GM21381 (cell line): ENCODE results near the gene FAM229B.
A peak's percentile ranks its signal among the peaks of the same experiment; 100 is the strongest.
"Not testable (repeated sequence)": the region's sequence is repeated elsewhere in the genome, so short reads cannot be mapped to it uniquely, and the experiment has no call there.

ENCODE experiments used
- ATAC-seq: cut with Tn5 transposase; IDR thresholded peaks from one replicate; pipeline ENCODE4 v1.9.1; 2021; ENCODE audit warnings: mild to moderate bottlenecking, moderate library complexity; ENCODE audit not compliant: unreplicated experiment

Gene FAM229B, protein sequence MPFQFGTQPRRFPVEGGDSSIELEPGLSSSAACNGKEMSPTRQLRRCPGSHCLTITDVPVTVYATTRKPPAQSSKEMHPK

GRCh38 chr6:112087136-112087911 lies at the start of gene FAM229B, which contains the start of gene TUBE1:
TSS of gene FAM229B (plus strand) at chr6:112087591. CDS start at chr6:112099284, 11,693 bp downstream.
TSS of gene TUBE1 (minus strand) at chr6:112087482. CDS start at chr6:112087434, 48 bp downstream.
- peak; percentile 95 for ATAC-seq

- no peak for ATAC-seq
Measured at GRCh38 chr6:112037783-112038216, 49.6 kb upstream of the FAM229B start.

DNA sequence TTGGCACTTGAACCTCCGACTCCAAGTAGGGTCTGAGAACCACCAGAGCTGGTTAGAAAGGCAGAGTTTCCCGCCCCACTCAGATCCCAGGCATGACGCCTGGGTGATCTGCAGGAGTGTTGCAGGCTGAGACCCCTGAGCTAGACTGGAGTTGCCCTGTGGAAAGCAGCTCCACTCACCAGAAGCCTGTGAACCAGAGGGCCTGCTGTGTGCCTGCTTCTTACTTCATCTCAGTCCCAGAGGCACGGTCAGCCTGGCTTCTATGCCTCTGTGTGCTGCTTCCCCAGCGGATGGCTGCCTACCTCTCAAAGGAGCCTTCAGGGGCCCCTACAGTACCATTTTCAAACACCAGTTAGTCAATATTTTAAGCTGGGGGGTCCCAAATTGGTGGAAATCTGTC lies 49.1 kb upstream of the FAM229B start:
- ATAC-seq: no peak

DNA sequence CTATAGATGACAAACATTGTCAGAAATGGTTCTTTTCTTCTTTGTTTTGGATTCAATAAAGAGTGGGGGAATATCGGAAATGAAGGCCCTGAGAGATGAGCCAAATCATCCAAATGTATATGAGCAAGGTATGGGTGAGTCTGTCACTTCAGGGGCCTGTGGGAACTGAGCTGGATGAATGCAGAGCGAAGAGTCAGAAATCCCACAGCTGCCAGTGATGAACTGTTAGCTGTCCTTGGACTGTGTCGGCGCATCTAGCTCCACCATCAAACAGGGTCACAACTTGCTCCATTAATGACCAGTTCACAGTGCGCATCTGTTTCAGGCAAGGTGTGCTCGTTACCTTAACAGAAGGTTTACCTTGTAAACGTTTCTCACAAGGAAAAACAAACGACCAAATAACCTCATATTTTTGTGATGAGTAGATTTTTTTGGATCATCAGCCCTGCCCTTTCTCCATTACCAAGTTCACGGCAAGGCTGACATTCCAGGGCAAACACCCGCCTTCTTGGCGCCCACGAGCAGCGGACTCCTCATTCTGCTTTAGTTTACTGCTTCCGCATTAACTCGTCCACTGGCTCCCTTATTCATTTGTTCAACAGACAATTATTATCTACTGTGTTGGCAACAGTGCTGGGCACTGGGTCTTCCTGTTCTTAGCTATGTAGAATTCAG lies 48.5 kb upstream of the FAM229B start:
- no peak for ATAC-seq

DNA sequence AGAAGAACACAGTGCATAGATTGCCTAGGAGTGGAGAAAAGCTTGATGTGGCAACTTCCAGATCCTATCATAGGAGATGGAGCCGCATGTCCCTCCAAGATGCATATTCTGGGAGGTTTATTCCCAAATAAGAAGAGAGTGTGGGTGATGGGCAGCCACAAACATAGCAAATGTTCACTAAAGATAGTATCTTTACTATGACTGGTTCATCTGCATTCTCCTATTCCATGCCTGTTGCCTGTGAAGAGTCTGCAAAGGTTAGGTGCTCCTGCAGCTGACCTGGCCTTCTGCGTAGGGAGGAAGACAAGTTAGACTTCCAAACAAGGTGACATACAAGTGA lies 48.0 kb upstream of the FAM229B start:
- no peak for ATAC-seq

DNA sequence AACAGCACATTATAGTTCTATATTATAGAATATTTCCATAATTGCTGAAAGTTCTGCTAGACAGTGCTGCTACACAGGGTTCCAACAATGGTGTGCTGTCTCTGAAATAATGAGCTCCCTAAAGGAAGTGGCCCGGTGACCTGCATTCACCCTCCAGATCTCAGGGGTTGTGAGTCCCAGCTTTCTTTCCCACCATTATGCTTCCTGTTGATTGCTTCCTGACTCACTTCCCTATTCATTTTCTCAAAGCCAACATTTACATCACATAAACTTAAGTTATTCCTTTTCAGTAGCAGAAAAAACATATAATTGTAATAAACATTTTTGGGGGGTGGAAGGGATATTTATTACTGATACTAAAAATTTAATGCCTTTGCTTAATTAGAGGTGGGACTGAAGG lies 46.4 kb upstream of the FAM229B start:
- no peak for ATAC-seq

- no peak for ATAC-seq
Measured at GRCh38 chr6:112041535-112041934, 45.9 kb upstream of the FAM229B start.

DNA sequence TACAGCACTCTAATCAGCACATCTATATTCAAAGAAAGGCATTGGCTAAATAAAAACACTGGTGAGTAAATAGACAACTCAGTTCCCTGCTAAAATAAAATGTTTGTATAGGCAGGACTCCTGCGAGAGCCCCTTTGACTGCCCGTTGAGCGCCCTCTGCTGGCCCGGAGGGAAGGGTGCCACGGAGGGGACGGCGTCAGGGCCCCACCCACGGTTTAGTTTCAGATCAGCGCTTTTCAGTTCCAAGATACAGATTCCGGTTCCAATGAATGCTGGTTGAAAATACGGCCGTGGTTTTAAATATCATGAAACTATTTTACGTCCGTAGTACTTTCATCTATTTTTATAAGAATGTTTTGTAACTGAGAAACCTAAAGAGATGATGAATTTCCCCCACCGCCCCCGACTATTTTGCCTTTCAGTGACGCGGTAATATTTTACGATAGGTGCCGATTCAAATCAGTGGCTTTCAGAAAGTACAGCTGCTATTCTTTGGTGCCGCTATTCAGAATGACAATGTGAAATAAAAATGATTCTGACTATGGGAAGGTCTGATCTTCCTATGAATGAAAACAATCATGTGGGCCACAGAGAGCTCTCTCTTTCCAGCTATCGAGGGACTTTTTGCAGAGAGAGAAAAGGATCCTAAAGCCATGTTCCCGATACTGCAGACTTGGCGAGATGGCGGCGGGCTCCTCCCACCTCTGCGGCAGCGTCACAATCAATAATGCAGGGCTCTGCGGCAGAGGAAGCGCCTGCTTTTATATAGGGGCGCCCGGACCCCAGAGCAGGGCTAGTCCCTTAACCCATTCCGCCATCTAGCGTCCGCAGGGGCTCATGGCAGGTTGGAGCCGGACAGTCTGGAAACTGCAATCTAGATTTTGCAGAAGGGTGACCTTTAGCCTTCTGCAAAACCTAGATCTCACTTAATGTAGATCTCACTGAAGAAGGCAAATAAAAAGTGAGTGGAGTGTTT lies 44.1 kb upstream of the FAM229B start:
- ATAC-seq: peak; percentile 91

DNA sequence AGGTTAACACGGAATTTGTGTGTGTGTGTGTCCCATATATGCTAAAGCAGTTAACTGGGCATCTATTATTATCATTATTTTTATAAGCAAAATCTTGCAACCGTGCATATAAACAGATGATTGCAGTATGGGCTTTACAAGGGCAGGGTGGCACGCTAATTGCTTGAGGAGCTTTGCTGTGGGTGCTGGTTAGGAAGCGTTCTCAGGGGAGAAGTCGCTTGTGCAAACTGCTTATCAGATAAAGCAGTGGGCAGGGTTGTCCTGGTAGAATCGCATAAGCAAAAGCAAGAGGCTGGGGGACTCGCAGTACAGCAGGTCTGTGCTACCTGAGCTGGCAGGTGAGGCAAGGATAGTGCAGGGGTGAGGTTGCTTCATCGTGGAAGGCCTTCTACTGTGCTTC lies 43.2 kb upstream of the FAM229B start:
- no peak for ATAC-seq

DNA sequence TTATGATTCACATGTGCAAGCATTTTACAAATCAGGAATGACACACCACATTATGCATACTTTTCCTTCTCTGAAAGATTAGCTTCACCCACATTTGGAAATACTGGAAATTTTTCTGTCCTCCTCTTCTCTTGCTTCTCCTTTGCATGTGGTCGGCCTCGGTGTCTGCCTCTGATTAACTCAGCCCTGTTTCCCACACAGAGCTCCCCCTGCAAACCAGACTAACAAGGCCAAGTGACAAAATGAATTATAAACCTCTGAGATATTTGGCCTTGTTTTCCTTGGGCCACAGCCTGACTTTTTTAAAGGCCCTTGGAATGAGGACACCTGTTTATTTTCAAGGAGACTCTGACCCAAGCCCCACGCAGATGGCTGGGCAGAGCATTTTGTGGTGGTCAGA lies 42.5 kb upstream of the FAM229B start:
- ATAC-seq: no peak

DNA sequence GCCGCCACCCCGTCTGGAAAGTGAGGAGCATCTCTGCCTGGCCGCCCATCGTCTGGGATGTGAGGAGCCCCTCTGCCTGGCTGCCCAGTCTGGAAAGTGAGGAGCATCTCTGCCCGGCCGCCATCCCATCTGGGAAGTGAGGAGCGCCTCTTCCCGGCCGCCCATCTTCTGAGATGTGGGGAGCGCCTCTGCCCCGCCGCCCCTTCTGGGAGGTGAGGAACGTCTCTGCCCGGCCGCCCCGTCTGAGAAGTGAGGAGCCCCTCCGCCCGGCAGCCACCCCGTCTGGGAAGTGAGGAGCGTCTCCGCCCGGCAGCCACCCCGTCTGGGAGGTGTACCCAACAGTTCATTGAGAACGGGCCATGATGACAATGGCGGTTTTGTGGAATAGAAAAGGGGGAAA lies 39.9 kb upstream of the FAM229B start:
- ATAC-seq: not testable (repeated sequence)

DNA sequence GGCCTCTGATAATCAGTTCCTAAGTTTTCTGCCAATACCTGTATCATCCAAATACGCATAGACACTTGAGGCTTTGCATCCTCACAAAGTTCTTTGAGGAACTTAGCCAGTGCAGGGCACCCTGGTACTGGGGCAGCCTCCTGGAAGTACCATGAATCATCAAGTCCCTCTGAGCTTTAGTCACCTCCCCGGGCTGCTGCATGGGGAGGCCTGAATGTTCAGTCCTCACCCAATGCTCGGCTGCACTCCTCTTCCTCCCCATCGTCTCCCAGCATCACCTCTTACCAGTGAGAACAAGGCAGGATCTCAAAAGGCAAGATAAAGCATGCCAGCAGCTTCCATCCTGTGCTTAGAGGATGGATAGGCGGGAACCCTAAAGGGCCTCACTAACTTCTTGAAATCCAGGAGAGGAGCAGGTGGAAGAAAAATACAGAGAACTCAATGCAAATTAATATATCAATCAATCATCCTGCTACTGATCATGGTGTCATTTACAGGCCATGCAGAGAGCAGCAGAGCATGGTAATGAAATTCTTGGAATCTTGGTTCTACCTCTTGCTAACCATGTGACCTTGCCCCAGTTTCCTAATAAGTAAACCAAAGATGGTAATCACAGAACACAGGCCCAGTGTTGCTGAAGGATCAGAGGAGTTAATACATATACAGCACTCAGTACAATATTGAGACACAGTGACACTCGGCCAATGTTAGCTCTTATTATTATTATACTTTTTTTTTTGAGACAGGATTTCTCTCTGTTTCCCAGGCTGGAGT lies 38.2 kb upstream of the FAM229B start:
- ATAC-seq: no peak

DNA sequence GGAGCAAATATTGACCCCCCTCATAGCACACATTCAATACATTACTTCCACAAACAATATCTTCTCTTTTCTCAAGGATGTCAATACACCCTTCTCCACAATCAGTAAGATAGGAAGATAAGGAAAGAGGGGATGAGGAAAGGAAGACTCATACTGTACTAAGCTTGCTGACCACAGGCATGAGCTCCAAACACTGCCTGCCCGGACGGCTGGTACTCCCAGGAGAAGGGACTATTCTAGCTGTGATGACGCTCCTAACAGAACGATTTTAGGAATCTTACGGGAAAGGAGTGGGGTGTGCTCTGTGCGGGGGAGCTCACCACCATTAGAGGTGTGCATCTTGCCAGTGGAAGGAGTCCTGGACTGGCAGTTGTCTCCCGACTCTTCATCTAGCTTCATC lies 37.4 kb upstream of the FAM229B start:
- ATAC-seq: no peak

DNA sequence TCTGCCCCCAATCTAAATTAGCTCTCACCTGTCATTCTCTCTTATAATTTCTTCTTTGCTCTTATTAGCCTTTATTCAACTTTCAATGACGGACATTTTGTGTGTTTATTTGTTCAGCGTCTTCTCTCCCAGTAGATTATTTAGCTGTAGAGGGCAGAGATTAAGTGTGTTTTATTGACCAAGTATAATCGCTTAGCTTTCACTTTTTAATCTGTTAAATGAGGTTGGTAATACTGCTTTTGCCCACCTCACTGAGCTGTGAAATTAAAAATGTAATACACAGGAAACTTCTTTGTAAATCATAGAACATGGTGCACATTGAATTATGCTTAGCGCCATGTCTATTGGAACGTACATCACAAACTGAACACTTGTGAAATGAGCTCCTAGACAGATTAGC lies 37.0 kb upstream of the FAM229B start:
- ATAC-seq: no peak

GRCh38 chr6:112051251-112051740 lies 36.1 kb upstream of the FAM229B start:
- ATAC-seq: not testable (repeated sequence)

DNA sequence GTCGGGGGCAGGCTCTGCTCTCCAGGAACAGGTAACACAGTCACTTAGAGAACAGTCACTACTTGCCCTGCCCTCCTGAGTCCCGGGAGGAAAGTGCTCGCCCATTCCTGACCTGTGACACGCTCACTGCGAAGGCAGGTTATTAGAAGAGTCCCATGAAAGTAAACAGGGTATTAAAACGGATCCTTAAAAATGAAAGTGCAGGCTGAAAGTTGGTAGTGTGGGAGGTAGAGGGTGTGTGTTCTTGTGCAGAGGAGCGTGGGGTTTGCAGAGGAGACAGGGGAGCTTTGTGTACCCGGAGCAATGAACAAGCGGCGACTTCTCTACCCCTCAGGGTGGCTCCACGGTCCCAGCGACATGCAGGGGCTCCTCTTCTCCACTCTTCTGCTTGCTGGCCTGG lies 33.4 kb upstream of the FAM229B start, which contains the start of gene CCN6:
CCN6 (plus strand) TSS at position 104 of the 400 bp plus-strand sequence; CDS start at position 358, 254 bp downstream.
- no peak for ATAC-seq

DNA sequence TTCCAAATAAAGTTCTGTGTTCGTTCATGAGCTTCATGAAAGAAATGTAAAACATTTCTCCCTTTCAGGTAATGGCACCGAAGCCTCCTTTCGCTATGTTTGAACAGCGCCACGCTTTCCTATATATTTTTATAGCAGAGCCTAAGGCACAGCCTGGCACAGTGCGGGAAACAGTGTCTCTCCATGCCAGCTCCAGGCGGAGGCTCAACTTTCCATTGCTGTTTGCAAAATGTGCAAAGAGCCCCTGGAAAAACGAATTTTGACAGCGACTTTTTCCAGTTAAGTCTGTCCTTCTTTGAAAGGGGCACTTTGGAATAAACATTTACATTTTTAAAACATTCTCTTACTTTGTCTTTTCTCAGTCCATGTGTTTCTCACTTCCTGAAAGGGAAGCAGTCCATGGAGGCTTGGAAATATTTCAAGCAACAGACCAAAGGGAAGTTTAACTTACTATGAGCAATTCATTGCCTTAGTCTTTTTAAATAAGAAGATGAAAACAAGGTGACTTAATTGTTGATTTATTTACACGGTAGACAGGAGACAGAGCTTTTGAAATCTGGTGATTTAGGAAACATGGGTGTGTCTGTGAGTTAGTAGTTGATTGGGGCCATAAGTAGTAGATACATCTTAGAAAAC lies 32.7 kb upstream of the FAM229B start:
- ATAC-seq: no peak

- ATAC-seq: no peak
Measured at GRCh38 chr6:112058243-112059032, 29.0 kb upstream of the FAM229B start.

GRCh38 chr6:112061605-112062004 lies 25.8 kb upstream of the FAM229B start:
- ATAC-seq: no peak
